Skin epidermis (tissue), 12 donors: Measurements from ENCODE around the gene SSBP2.

Experiments
- H3K27ac ChIP-seq, 21 experiments: fragments of 200-600 bp; sonication (generic) in 11 of 21; one replicate each; pipeline ENCODE4 v1.5.0; 2020; ENCODE audit warnings: mild to moderate bottlenecking in 3 of 21, inconsistent platforms in 2 of 21, moderate library complexity in 2 of 21
- H3K4me3 ChIP-seq, 7 experiments: fragments of 200-600 bp; sonication (generic) in 2 of 7; one replicate each; pipeline ENCODE4 v1.5.0; 2020; ENCODE audit warnings: inconsistent platforms in 2 of 7, mild to moderate bottlenecking in 2 of 7, moderate library complexity in 1 of 7

Gene SSBP2

GRCh38 chr5:81371354-81371876 lies 379.5 kb downstream of the SSBP2 start:
- H3K4me3 ChIP-seq = no peak overlapping the region
- H3K27ac ChIP-seq = no peak overlapping the region

- no peak overlapping the region for H3K27ac ChIP-seq
- H3K4me3 ChIP-seq = no peak overlapping the region
These were observed 380.0 kb downstream of the SSBP2 start for GRCh38 chr5:81370912-81371311.

GRCh38 chr5:81365541-81365940 lies 385.4 kb downstream of the SSBP2 start:
- Histone ChIP-seq H3K4me3 (no peak overlapping the region), H3K27ac (no peak overlapping the region)

GRCh38 chr5:81363093-81363871 lies 387.6 kb downstream of the SSBP2 start:
- H3K27ac ChIP-seq = no peak overlapping the region
- H3K4me3 ChIP-seq = no peak overlapping the region
